Measurements from ENCODE around the gene FRZB. TPM values are rescaled to one million over a fixed set of nuclear protein-coding genes. Genes with fewer than 3 reads are reported as not detected.

FRZB gene
- total RNA-seq, 1 experiment from 2014 or later: 0.08 TPM

- ChIA-PET POLR2A (no interaction called here), CTCF (no interaction called here)
- no peaks in the 10 kb centered on the region for H3K4me1 ChIP-seq (ENCODE audit: control insufficient read depth, insufficient read depth, low read length)
- H3K27me3 ChIP-seq (ENCODE audit: control insufficient read depth, insufficient read depth, low read length): no peaks in the 10 kb centered on the region
- DNase-seq (ENCODE audit: low read depth, low spot score) (no peak), ATAC-seq (no peak)
- H3K36me3 ChIP-seq (ENCODE audit: control insufficient read depth, insufficient read depth, low read length): peaks cover 8% of the 10 kb centered on the region
- no peak overlapping the region for H3K27ac ChIP-seq (ENCODE audit: low read length)
- no peak overlapping the region for H3K4me3 ChIP-seq (ENCODE audit: low read depth in 2 of 2, low read length in 2 of 2)
- in situ Hi-C loops (cut with HindIII; ENCODE audit: low pct_unique_long_range_greater_than_20kb, low sequenced_read_pairs) (no loop called here), intact Hi-C loops (cut with micrococcal nuclease; ENCODE audit: unreplicated experiment) (no loop called here)
- H3K9me3 ChIP-seq (ENCODE audit: control insufficient read depth, insufficient read depth, low read depth, low read length): no peaks in the 10 kb centered on the region
- BruUV-seq (replicated peaks): no TSS peak
- TF ChIP-seq TCF7L2 (IDR thresholded peaks at IDR 0.05; ENCODE audit: low read depth, low read length) (no peak), POLR2AphosphoS5 (IDR thresholded peaks at IDR 0.05; ENCODE audit: low read depth, low read length) (no peak), SIN3A (IDR thresholded peaks at IDR 0.05; ENCODE audit: borderline replicate concordance, insufficient read depth, low read depth, low read length) (no peak), REST (IDR thresholded peaks at IDR 0.05; ENCODE audit: insufficient read depth in 1 of 2, low read depth in 2 of 2, low read length in 1 of 2) (no peak), CTCF (IDR thresholded peaks at IDR 0.05) (no peak)
Measured at GRCh38 chr2:182912518-182912915, 46.1 kb upstream of the FRZB start.

GRCh38 chr2:182911813-182912517 lies 45.5 kb upstream of the FRZB start:
- TF ChIP-seq SIN3A (IDR thresholded peaks at IDR 0.05; ENCODE audit: borderline replicate concordance, insufficient read depth, low read depth, low read length) (no peak), REST (IDR thresholded peaks at IDR 0.05; ENCODE audit: insufficient read depth in 1 of 2, low read depth in 2 of 2, low read length in 1 of 2) (no peak), POLR2AphosphoS5 (IDR thresholded peaks at IDR 0.05; ENCODE audit: low read depth, low read length) (no peak), TCF7L2 (IDR thresholded peaks at IDR 0.05; ENCODE audit: low read depth, low read length) (no peak), CTCF (IDR thresholded peaks at IDR 0.05) (no peak)
- Histone ChIP-seq H3K27me3 (ENCODE audit: control insufficient read depth, insufficient read depth, low read length) (no peaks in the 10 kb centered on the region), H3K27ac (ENCODE audit: low read length) (no peak overlapping the region), H3K4me1 (ENCODE audit: control insufficient read depth, insufficient read depth, low read length) (no peaks in the 10 kb centered on the region), H3K36me3 (ENCODE audit: control insufficient read depth, insufficient read depth, low read length) (peaks cover 8% of the 10 kb centered on the region), H3K9me3 (ENCODE audit: control insufficient read depth, insufficient read depth, low read depth, low read length) (no peaks in the 10 kb centered on the region), H3K4me3 (ENCODE audit: low read depth in 2 of 2, low read length in 2 of 2) (no peak overlapping the region)
- ChIA-PET POLR2A (no interaction called here), CTCF (no interaction called here)
- intact Hi-C loops (cut with micrococcal nuclease; ENCODE audit: unreplicated experiment): no loop called here
- ATAC-seq (no peak), DNase-seq (ENCODE audit: low read depth, low spot score) (no peak)
- BruUV-seq (replicated peaks): no TSS peak
- in situ Hi-C loops (cut with HindIII; ENCODE audit: low pct_unique_long_range_greater_than_20kb, low sequenced_read_pairs): no loop called here

Data from Panc1 (cell line).